Panc1 (cell line): ENCODE measurements around the gene PRKAG3.

Experiments used
- CTCF ChIP-seq: fragments of 450-650 bp; IDR thresholded peaks from 2 replicates; pipeline ENCODE4 v1.5.1; 2017; ENCODE audit warnings: mild to moderate bottlenecking
- POLR2AphosphoS5 ChIP-seq: IDR thresholded peaks from 2 replicates; pipeline ENCODE4 v1.6.1; 2012; ENCODE audit warnings: mild to moderate bottlenecking, low read depth, low read length, moderate library complexity
- REST ChIP-seq, 2 experiments: IDR thresholded peaks; 2 replicates each; pipeline ENCODE4 v1.6.1; 2011 to 2012; ENCODE audit warnings: low read depth in 2 of 2, control low read depth in 1 of 2, low read length in 1 of 2, mild to moderate bottlenecking in 1 of 2, moderate library complexity in 1 of 2; ENCODE audit not compliant: insufficient read depth in 1 of 2
- SIN3A ChIP-seq: IDR thresholded peaks from 2 replicates; pipeline ENCODE4 v1.6.1; 2012; ENCODE audit warnings: low read depth, mild to moderate bottlenecking, low read length, moderate library complexity, borderline replicate concordance; ENCODE audit not compliant: insufficient read depth
- TCF7L2 ChIP-seq: IDR thresholded peaks from 2 replicates; pipeline ENCODE4 v1.6.1; 2011; ENCODE audit warnings: mild to moderate bottlenecking, low read depth, low read length, inconsistent platforms

GRCh38 chr2:218856896-218857243 is 25.3 kb upstream of the PRKAG3 start:
- TF ChIP-seq CTCF (no peak), POLR2AphosphoS5 (no peak), TCF7L2 (no peak), SIN3A (no peak), REST (IDR thresholded peaks at IDR 0.05; ENCODE audit: insufficient read depth in 1 of 2, low read depth in 2 of 2, low read length in 1 of 2) (no peak)
